NCI-H1048 (cell line): ENCODE measurements around the gene KRT81.
"Not testable (repeated sequence)": the region's sequence is repeated elsewhere in the genome, so short reads cannot be mapped to it uniquely, and the experiment has no call there.

ENCODE experiments used
- DNase-seq: peaks from one replicate; lab custom pipeline; 2025; lab: John Stamatoyannopoulos, UW

Gene KRT81

DNA sequence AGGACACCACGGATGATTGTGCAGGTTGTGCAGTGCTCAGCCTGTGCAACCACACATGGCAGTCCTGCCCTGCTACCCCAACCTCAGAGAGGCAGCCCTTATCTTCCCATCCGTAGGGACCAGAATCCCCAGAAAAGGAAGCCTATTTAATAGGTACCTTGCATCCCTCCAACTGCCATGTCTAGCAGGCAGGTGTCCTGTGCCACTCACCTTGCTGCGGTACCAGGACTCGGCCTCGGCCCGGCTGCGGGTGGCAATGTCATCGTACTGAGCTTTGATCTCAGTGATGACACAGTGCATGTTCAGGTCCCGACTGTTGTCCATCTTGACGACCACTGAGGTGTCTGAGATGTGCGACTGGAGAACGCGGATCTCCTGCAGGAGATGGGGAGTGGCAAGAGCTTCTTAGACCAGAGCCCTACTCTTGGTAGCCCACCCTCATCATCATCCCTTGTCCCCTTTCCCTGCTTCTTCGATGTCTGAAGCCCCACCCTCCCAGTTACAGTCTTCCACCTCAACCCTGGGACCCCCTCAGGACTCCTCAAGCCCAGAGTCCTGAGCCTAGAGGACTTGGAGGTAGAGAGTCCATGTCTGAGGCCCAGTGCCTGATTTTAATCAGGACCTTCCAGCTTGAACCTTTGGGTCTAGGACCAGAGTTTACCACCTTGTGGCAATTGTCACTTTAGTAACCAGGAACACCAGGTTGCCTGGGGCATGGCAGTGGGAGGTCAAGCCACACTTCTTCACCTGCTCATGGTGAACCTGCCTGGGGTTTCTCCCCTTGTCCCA, 37.7 kb downstream of the KRT81 start:
- no peak for DNase-seq

DNA sequence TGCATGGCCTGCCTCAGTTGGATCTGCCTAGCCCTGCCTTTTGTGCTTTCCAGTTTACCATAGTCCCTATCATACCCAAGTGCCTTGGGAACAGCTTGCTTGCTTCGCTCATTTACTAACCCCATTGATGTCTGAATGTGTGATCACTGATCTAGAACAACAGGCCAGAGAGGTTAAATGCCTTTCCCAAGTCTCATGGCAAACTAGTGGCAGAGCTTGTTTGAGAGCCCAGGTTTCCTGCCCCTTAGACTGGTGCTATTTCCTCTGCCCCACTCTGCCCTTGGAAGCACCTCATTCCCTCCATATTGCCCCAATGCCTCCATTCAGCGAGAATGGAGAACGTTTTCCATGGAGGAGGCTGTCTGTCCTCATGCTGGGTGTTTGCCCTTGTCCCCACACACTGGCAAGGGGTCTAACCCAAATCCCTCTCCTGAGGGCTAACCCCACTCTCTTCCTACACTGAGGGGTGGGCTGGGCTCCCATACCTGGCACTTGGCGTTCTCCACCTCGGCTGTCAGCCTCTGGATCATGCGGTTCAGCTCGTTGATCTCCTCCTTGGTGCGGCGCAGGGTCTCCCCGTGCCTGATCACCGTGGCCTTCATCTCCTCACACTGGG, 38.5 kb downstream of the KRT81 start:
- no peak for DNase-seq

DNA sequence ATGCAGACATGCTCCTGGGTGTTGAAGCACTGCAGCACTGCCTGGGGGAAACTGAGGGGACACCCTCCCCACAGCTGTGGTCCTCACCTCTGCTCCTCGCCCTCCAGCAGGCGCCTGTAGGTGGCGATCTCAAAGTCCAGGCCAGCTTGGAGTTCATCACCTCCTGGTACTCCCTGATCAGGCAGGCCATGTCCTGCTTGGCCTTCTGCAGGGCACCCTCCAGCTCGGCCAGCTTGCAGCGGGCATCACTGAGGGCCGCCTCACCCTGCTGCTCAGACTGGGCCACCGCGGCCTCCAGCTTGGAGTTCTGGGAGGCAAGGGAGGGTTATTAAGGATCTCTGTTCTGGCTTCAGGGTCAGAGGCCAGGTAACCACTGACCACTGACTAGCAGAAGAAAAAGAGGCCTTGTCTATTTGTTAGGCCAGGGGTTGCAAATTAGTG, 39.1 kb downstream of the KRT81 start:
- DNase-seq: not testable (repeated sequence)

DNA sequence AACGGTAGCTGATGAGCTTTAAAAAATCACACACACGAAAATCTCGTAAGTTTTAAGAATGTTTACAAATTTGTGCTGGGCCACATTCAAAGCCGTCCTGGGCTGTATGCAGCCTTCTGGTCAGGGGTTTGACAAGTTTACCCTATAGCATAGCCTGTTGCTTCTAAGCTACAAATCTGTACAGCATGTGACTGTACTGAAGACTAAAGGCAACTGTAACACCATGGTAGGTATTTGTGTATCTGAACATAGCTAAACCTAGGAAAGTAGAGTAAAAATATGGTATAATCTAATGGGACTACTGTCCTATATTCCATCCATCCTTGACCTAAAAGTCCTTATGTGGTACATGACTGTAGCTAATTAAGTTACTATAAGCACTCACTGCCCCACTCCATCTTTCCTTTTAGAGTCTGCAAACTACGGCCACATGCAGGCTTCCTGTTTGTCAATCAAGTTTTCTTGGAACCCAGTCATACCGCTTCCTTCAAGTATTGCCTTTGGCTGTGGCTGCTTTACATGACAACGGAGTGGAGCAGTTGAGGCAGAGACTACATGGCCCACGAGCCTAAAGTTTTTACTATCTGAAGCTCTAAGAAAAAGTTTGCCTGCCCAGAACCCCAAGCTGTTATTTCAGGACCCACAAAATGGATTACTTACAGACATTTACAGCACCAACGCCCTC, 39.8 kb downstream of the KRT81 start:
- no peak for DNase-seq

GRCh38 chr12:52250048-52250990, 41.0 kb downstream of the KRT81 start:
- no peak for DNase-seq

DNA sequence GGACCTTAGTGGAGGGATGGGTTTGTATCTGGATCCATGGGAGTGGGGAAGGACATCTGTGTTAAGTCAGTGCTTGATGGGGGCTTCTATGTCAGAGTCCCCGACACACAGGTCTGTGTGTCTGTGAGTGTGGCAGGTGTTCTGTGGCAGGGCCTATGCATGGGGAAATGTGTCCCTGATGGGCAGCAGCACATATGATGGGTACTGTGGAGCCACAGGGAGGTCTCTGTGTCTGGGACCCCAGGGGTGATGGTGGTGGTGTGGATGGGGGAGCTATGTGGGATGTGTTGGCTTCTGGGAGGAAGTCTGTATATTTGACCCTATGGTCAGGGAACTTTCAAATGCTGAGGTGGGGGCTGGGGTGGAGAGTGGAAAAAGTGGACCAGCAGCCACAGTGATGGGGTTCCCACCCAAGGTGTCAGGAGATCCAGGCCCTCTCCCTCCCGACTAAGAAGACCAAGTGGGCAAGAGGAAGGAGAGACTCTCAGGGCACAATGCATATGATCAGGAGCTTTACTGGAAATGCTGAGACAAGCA, 41.8 kb downstream of the KRT81 start:
- DNase-seq: no peak

- no peak for DNase-seq
Measured at GRCh38 chr12:52248541-52249461, 42.5 kb downstream of the KRT81 start.

- no peak for DNase-seq
Measured at GRCh38 chr12:52247622-52248540, 43.5 kb downstream of the KRT81 start.

DNA sequence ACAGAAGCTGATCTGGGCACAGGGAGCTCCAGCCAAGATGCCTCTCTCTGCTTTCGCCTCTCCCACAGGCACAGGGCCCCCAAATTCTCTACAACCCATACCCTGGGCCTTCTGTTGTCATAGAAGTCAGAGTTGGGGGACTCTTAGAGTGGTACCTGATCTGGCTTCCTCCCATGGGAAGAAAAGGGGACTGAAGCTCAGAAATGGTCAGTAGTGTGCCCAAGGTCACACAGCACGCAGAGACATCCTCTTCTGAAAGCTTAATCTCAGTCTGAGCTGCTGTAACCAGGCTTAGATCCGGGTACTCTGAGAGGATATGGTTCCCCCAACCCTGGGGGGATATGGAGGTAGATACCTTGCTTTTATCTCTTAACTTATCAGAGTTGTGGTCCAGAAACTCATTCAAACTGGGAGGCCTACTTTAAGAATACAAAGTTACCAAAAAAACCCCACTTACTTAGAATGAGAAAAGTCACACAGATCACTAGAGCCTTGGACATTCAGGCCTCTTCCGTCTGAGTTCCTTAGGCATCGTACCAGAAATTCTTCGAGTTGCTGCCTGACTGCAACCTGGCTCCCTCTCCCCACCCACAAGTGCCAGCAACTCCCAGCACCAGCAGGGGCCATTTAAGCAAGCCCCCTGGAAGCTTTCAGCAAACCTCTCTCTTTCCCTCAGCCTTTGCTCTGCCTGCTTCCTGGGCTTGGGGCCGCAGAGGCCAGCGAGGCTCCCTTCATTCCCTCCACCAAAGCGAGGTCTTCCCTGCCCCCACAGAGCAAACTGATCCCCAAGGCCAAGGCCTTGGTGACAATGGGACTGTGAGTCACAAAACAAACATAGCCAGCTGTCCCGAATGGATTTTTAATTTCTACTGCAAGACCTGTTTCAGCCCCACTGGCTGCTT, 44.4 kb downstream of the KRT81 start:
- DNase-seq: no peak

GRCh38 chr12:52245962-52246569, 45.3 kb downstream of the KRT81 start:
- no peak for DNase-seq

DNA sequence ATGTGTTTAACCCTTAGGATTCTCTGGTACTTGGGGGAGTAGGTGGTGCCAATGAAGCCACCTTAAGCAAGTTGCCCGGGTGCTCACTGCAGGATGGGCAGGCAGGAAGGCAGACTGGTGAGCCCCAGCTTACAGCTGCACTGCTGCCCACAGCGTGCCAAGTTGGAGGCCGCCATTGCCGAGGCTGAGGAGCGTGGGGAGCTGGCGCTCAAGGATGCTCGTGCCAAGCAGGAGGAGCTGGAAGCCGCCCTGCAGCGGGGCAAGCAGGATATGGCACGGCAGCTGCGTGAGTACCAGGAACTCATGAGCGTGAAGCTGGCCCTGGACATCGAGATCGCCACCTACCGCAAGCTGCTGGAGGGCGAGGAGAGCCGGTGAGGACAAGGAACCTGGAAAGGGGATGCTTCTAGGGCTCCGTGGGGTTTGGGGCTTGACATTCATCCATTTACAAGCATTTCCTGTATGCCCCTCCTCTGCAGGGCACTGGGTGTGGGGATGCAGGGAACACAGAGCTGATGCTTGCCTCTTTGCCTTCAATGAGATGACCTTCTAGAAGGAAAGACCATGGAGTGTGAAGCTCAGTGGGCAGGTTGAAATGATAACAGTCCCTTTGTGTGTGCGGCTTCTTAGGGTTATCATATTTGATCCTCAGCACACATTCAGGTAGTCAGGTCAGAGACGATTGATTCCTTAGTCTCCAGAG, 45.9 kb downstream of the KRT81 start:
- DNase-seq: no peak

DNA sequence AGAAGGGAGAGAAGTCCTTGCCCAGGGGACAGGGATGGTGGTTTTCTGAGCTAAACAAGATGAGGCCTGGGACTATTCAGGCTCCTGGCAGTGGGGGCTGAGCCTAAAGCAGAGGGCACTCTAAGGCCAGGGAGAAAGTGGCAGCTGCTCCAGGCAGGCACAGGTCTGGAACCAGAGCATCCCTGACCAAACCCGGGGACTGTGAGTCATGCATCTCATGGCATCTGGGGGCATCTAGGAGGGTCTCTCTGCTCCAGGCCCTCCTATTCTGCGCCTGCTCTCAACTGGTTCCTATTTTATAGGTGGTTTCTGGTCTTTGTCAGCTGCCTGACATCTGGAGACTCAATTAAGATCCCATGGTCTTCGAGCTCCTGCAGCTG, 46.7 kb downstream of the KRT81 start:
- no peak for DNase-seq

- DNase-seq: no peak
Measured at GRCh38 chr12:52243856-52244614, 47.3 kb downstream of the KRT81 start.

- DNase-seq: no peak
Measured at GRCh38 chr12:52243259-52243855, 48.0 kb downstream of the KRT81 start.

- no peak for DNase-seq
Measured at GRCh38 chr12:52242442-52243258, 48.7 kb downstream of the KRT81 start.
